Lung (tissue), 12 donors: ENCODE measurements around the gene SCEL. TPM values are rescaled to one million over a fixed set of nuclear protein-coding genes. Genes with fewer than 3 reads are reported as not detected.

Experiments used
- ATAC-seq: fragments of 200-7000 bp; cut with Tn5 transposase; one replicate; pipeline ENCODE4 v1.9.1; 2020; ENCODE audit warnings: moderate number of reproducible peaks; ENCODE audit not compliant: insufficient read depth, low FRiP score
- DNase-seq, 3 donors: peaks; one replicate each; pipeline ENCODE4 v3.0.0-alpha.2; 2013 to 2017
- H3K27ac ChIP-seq, 2 donors: one replicate each; pipeline ENCODE4 v1.5.1; 2013; ENCODE audit warnings: mild to moderate bottlenecking in 2 of 2, moderate library complexity in 2 of 2, control low read depth in 1 of 2, inconsistent platforms in 1 of 2, low read depth in 1 of 2, low read length in 1 of 2
- H3K27me3 ChIP-seq, 3 donors: one replicate each; pipeline ENCODE4 v1.5.1; 2013; ENCODE audit warnings: low read length in 2 of 3; ENCODE audit not compliant: control insufficient read depth in 3 of 3, insufficient read depth in 3 of 3
- H3K36me3 ChIP-seq, 4 donors: one replicate each; pipeline ENCODE4 v1.5.1; 2013; ENCODE audit warnings: low read length in 4 of 4, mild to moderate bottlenecking in 1 of 4, moderate library complexity in 1 of 4; ENCODE audit not compliant: control insufficient read depth in 4 of 4, insufficient read depth in 4 of 4
- H3K4me1 ChIP-seq, 5 donors: one replicate each; pipeline ENCODE4 v1.5.1; 2013; ENCODE audit warnings: low read length in 5 of 5, mild to moderate bottlenecking in 2 of 5, moderate library complexity in 1 of 5; ENCODE audit not compliant: control insufficient read depth in 5 of 5, insufficient read depth in 5 of 5
- H3K4me3 ChIP-seq: one replicate; pipeline ENCODE4 v1.5.1; 2013; ENCODE audit warnings: mild to moderate bottlenecking, control low read depth, moderate library complexity
- H3K9ac ChIP-seq, 2 donors: one replicate each; pipeline ENCODE4 v1.5.1; 2013; ENCODE audit warnings: low read length in 2 of 2, control low read depth in 1 of 2; ENCODE audit not compliant: insufficient read depth in 1 of 2
- H3K9me3 ChIP-seq, 4 donors: one replicate each; pipeline ENCODE4 v1.5.1; 2013; ENCODE audit warnings: low read length in 3 of 4, mild to moderate bottlenecking in 1 of 4, moderate library complexity in 1 of 4; ENCODE audit not compliant: control insufficient read depth in 4 of 4, insufficient read depth in 3 of 4
- WGBS, 2 donors: extraction: QIAGEN DNeasy Blood & Tissue Kit; methylation state at CpG; one replicate each; pipeline ENCODE4 v1.1.7; 2013; 5-methylcytosine and 5-hydroxymethylcytosine counted together
- polyA plus RNA-seq, 2 donors: library from polyadenylated mRNA; stranded (reverse); fragments of 200-250 nt; gene quantifications; one replicate each; pipeline ENCODE4 v1.2.1, GENCODE V29; 2013
- total RNA-seq, 2 donors: library from RNA; depleted of rRNA in 1 of 2; stranded (reverse); fragments of >200 nt in 1 of 2; gene quantifications; one replicate each; pipeline ENCODE4 v1.2.1, GENCODE V29; 2014 to 2021
- TF ChIP-seq, protein P1 (sequence below): IDR thresholded peaks from 2 replicates; pipeline ENCODE4 v1.5.1; 2012; ENCODE audit warnings: mild to moderate bottlenecking; ENCODE audit errors: control extremely low read depth, extremely low read depth
- donor health status: control.
- donor health status: control.
- donor health status: Bipolar disorder and iron deficiency.
- donor health status: healthy.
- donor health status: DM: yes; HTN: yes; CAD: no.

The SCEL gene
- total and polyA plus RNA-seq, 4 donors: 6.0 to 62.1 (median 24.7) TPM

DNA sequence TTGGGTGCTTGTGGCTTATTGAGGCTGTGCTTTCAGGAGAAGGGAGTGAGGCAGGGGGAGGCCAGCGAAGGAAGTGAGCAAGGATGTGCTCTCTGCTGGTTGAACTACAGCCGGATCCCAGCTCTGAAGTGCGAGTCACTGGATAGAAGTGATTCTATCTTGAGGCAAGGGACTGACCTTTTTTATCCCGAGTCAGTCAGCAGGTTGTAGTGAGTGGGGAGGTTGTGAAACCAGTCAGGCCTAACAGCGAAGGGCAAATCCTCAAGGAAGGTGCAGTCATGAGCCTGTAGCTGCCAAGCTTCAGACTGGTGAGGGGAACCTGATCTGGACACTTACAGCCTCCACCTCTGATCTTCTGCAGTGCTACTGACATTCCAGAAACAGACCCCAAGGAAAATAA, 18.6 kb downstream of the SCEL start:
- no peaks in the 10 kb centered on the region for H3K36me3 ChIP-seq
- 74 to 75% methylated on average over 5 of the region's 5 CpGs for WGBS, 2 donors
- no peaks in the 10 kb centered on the region for H3K9me3 ChIP-seq
- no peaks in the 10 kb centered on the region for H3K4me1 ChIP-seq
- DNase-seq: no peak
- no peak overlapping the region for H3K9ac ChIP-seq
- no peak overlapping the region for H3K4me3 ChIP-seq
- H3K27me3 ChIP-seq: no peaks in the 10 kb centered on the region
- ATAC-seq: peak; percentile 32
- no peak overlapping the region for H3K27ac ChIP-seq
- TF ChIP-seq, protein P1, sequence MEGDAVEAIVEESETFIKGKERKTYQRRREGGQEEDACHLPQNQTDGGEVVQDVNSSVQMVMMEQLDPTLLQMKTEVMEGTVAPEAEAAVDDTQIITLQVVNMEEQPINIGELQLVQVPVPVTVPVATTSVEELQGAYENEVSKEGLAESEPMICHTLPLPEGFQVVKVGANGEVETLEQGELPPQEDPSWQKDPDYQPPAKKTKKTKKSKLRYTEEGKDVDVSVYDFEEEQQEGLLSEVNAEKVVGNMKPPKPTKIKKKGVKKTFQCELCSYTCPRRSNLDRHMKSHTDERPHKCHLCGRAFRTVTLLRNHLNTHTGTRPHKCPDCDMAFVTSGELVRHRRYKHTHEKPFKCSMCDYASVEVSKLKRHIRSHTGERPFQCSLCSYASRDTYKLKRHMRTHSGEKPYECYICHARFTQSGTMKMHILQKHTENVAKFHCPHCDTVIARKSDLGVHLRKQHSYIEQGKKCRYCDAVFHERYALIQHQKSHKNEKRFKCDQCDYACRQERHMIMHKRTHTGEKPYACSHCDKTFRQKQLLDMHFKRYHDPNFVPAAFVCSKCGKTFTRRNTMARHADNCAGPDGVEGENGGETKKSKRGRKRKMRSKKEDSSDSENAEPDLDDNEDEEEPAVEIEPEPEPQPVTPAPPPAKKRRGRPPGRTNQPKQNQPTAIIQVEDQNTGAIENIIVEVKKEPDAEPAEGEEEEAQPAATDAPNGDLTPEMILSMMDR: no peak

DNA sequence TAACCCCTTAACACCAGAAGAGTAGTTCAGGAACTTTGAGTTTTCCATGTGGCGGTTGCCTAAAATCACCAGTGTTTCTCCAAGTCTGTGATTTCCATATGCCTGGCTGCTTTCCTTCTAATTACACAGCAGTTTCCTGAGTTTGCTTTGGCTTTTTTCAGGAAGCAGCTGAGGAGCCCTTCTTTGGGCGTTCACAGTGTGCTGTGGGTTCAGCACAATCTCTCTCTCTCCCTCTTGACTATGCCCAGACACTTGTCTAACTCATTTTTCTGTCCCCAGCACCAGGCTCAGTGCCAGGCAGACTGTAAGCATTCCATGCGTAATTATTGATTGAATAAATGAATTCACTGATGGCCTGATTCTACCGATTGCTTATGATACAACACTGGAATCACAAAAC, 19.7 kb downstream of the SCEL start:
- Histone ChIP-seq H3K36me3 (no peaks in the 10 kb centered on the region), H3K4me1 (no peaks in the 10 kb centered on the region), H3K9me3 (no peaks in the 10 kb centered on the region), H3K4me3 (no peak overlapping the region), H3K9ac (no peak overlapping the region), H3K27me3 (no peaks in the 10 kb centered on the region), H3K27ac (no peak overlapping the region)
- DNase-seq (peak in 1 of 3 donors; percentile 31), ATAC-seq (no peak)
- 40 to 54% methylated on average over 4 of the region's 4 CpGs for WGBS, 2 donors
- TF ChIP-seq, protein P1: no peak

DNA sequence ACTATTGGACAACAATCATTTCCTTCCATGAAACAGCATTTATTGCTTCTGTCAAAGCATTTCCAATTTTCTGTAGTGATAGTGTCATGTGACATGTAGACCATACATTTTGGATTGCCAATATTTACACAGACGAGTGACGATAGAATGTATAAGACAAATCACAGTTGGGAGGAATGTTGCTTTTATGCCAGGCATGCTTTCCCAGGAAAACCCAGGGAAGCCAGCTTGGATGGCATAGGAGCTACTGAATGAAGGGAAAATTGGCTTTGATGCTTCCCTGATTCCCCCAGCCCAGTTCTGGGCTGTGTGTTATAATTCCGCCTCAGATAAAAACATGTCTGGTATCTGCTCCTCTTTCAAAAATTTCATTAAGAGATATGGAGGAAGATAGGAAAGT, 22.5 kb downstream of the SCEL start:
- H3K4me1 ChIP-seq: no peaks in the 10 kb centered on the region

GRCh38 chr13:77563111-77563510, 27.6 kb downstream of the SCEL start:
- no peaks in the 10 kb centered on the region for H3K9me3 ChIP-seq
- WGBS, 2 donors: 27 to 31% methylated on average over 1 of the region's 1 CpG
- no peaks in the 10 kb centered on the region for H3K27me3 ChIP-seq
- H3K4me3 ChIP-seq: no peak overlapping the region
- H3K4me1 ChIP-seq: no peaks in the 10 kb centered on the region
- no peak overlapping the region for H3K9ac ChIP-seq
- DNase-seq: peak in 2 of 3 donors; percentile 62 to 83
- peaks cover 0 to 1% (median 0%) of the 10 kb centered on the region in 4 donors for H3K36me3 ChIP-seq
- no peak for ATAC-seq
- H3K27ac ChIP-seq: no peak overlapping the region
- TF ChIP-seq, protein P1: no peak

More for the DNA sequence above, 22.5 kb downstream of the SCEL start:
- 81 to 87% methylated on average over 3 of the region's 3 CpGs for WGBS, 2 donors
- no peak for DNase-seq
- no peak overlapping the region for H3K9ac ChIP-seq
- H3K9me3 ChIP-seq: no peaks in the 10 kb centered on the region
- TF ChIP-seq, protein P1: no peak
- H3K27ac ChIP-seq: no peak overlapping the region
- H3K36me3 ChIP-seq: peaks cover 0 to 1% (median 0%) of the 10 kb centered on the region in 4 donors
- H3K27me3 ChIP-seq: no peaks in the 10 kb centered on the region
- no peak overlapping the region for H3K4me3 ChIP-seq
- no peak for ATAC-seq
